ENCODE results near the gene PTPN9.
"Not testable (repeated sequence)": the region's sequence is repeated elsewhere in the genome, so short reads cannot be mapped to it uniquely, and the experiment has no call there.

DNA sequence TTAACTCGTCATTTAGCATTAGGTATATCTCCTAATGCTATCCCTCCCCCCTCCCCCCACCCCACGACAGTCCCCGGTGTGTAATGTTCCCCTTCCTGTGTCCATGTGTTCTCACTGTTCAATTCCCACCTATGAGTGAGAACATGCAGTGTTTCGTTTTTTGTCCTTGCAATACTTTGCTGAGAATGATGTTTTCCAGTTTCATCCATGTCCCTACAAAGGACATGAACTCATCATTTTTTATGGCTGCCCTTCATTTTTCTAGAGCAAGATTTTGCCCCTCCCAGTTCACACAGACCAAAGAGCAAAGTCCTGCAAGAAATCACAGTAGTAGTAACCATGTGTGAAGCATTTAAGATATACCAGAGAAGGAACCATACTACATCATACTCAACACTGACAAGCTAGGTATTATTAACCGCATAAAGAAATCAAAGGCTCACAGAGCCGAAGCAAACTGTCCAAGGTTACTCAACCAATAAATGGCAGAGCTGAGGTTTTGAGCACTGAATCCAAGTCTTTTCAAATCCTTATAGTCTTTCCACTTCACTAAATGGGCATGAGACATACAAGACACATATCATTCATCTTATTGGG is 36.1 kb downstream of the PTPN9 start:
- TF ChIP-seq, protein P1, sequence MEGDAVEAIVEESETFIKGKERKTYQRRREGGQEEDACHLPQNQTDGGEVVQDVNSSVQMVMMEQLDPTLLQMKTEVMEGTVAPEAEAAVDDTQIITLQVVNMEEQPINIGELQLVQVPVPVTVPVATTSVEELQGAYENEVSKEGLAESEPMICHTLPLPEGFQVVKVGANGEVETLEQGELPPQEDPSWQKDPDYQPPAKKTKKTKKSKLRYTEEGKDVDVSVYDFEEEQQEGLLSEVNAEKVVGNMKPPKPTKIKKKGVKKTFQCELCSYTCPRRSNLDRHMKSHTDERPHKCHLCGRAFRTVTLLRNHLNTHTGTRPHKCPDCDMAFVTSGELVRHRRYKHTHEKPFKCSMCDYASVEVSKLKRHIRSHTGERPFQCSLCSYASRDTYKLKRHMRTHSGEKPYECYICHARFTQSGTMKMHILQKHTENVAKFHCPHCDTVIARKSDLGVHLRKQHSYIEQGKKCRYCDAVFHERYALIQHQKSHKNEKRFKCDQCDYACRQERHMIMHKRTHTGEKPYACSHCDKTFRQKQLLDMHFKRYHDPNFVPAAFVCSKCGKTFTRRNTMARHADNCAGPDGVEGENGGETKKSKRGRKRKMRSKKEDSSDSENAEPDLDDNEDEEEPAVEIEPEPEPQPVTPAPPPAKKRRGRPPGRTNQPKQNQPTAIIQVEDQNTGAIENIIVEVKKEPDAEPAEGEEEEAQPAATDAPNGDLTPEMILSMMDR (IDR thresholded peaks at IDR 0.05 in 4 of 5, conservative IDR thresholded peaks at IDR 0.05 in 1 of 5): not testable (repeated sequence)
- TF ChIP-seq POLR2A (IDR thresholded peaks at IDR 0.05): not testable (repeated sequence)

Data from gastrocnemius medialis (tissue), 4 donors.